22Rv1 (cell line): ENCODE data around the gene LRR1.

Source experiments
- ZFX ChIP-seq: fragments of 450-650 bp; IDR thresholded peaks from 2 replicates; pipeline ENCODE4 v1.6.1; 2017; ENCODE audit warnings: antibody characterized with exemption, borderline replicate concordance
- TF ChIP-seq, protein P1 (sequence below): fragments of 450-650 bp; IDR thresholded peaks from 2 replicates; pipeline ENCODE4 v1.5.1; 2017; ENCODE audit warnings: mild to moderate bottlenecking

DNA sequence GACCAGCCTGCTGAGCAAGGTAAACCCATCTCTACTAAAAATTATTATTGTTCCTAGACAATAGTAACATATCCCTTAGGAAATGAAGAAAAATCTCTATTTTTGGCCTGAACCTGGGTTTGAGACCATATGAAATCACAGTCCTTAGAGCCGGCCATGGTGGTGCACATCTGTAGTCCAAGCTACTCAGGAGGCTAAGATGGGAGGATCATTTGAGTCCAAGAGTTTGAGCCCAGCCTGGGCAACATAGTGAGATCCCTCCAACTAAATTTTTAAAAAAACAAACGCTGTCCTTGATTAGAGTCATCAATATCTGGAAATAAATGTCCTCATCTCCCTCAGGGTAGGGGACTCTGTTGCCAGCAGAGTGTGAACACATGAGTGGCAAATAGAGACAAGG is 47.2 kb upstream of the LRR1 start:
- TF ChIP-seq, protein P1, sequence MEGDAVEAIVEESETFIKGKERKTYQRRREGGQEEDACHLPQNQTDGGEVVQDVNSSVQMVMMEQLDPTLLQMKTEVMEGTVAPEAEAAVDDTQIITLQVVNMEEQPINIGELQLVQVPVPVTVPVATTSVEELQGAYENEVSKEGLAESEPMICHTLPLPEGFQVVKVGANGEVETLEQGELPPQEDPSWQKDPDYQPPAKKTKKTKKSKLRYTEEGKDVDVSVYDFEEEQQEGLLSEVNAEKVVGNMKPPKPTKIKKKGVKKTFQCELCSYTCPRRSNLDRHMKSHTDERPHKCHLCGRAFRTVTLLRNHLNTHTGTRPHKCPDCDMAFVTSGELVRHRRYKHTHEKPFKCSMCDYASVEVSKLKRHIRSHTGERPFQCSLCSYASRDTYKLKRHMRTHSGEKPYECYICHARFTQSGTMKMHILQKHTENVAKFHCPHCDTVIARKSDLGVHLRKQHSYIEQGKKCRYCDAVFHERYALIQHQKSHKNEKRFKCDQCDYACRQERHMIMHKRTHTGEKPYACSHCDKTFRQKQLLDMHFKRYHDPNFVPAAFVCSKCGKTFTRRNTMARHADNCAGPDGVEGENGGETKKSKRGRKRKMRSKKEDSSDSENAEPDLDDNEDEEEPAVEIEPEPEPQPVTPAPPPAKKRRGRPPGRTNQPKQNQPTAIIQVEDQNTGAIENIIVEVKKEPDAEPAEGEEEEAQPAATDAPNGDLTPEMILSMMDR = no peak
- TF ChIP-seq ZFX = no peak
